GM19238 (cell line): ENCODE measurements around the gene TTC34.
"Not testable (repeated sequence)": the region's sequence is repeated elsewhere in the genome, so short reads cannot be mapped to it uniquely, and the experiment has no call there.

ENCODE experiments used
- DNase-seq: peaks from one replicate; pipeline ENCODE4 v3.0.0; 2011; ENCODE audit warnings: low spot score; ENCODE audit not compliant: insufficient read length

TTC34 gene

DNA sequence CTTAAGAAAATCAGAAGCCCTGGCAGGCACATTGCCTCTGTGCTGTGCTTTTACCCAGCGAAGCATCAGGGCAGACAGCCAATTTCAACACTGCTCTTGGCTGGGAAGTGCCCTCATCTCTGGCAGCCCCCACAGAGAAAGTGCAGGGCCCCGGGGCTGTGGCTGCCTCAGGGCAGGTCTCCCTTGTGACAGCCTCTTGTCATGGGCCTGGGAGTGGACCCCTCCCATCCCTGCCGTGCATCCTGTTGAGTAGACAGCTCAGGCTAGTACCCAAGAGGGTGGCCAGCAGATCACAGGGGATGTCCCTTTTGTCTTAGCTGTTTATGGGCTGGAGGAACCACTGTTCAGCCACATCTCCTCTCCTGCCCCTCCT is 23.3 kb downstream of the TTC34 start:
- no peak for DNase-seq

DNA sequence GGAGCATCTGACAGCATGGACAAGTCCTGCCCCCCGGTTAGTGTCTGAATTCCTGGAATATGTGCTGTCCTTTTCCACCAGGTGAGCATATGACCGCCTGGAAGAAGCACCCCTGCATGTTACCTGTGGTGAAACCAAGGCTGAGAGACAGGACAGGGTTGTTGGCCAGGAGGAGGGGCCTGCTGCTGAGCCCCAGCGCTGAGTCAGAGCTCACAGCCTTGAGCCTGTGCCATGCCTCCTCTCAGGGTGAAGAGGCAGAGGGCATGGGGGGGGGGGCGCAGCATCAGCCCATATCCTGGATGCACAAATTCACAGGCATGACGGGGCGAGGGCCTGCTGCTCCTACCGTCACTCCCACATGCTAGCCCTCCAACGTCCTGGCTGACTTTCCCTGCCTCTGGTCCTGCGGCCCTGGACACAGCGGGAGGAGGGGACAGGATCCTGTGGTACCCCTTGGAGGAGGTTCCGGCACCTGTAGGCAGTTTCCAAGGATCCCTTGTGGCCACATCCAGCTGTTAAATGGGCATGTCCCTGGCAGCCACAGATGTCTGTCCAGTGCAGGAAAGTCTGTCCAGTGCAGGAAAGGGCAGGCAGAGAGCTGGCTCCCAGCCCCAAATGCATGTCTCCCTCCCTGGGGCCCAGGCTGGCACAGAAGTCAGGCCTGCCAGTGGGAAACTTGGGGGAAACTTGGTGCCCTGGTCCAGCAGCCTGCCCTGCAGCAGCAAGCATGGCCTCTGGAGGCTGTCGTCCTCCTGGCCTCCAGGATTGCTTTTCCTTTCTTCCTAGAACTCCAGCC is 23.9 kb downstream of the TTC34 start:
- no peak for DNase-seq

DNA sequence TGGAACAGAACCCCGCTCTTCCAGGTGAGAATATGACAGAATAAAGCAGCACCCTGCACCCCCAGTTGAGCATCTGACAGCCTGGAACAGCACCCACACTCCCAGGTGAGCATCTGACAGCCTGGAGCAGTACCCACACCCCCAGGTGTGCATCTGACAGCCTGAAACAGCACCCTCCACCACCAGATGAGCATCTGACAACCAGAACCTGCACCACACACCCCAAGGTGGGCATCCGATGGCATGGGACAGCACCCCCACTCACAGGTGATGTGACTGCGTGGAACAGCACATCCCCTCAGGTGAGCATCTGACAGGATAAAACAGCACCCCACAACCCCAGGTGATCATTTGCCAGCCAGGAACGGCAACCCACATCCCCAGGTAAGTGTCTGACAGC is 26.2 kb downstream of the TTC34 start:
- DNase-seq: not testable (repeated sequence)

DNA sequence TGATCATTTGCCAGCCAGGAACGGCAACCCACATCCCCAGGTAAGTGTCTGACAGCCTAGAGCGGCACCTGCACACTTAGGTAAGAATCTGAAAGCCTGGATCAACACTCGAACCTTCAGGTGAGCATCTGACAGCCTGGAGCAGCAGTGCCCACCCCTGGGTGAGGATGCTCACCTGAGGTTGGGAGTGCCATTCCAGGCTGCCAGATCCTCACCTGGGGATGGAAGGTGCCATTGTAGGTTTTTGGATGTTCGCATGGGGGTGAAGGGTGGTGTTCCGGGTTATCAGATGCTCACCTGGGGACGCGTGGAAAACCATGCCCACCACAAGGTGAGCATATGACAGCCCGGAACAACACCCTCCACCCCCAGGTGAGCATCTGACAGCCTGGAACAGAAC is 33.4 kb downstream of the TTC34 start:
- DNase-seq: not testable (repeated sequence)

DNA sequence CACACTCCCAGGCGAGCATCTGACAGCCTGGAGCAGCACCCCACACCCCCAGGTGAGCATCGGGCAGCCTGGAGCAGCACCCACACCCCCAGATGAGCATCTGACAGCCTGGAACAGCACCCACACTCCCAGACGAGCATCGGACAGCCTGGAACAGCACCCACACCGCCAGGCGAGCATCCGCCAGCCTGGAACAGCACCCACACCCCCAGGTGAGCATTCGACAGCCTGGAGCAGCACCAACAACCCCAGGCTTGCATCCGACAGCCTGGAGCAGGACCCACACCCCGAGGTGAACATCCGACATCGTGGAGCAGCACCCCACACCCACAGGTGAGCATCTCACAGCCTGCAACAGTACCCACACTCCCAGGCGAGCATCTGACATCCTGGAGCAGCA is 42.1 kb downstream of the TTC34 start:
- not testable (repeated sequence) for DNase-seq

DNA sequence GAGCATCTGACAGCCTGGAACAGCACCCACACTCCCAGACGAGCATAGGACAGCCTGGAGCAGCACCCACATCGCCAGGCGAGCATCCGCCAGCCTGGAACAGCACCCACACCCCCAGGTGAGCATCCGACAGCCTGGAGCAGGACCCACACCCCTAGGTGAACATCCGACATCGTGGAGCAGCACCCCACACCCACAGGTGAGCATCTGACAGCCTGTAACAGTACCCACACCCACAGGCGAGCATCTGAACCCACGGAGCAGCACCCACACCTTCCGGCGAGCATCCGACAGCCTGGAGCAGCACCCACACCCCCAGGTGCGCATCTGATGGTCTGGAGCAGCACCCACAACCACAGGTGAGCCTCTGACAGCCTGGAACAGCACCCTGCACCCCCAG is 44.0 kb downstream of the TTC34 start:
- not testable (repeated sequence) for DNase-seq

DNA sequence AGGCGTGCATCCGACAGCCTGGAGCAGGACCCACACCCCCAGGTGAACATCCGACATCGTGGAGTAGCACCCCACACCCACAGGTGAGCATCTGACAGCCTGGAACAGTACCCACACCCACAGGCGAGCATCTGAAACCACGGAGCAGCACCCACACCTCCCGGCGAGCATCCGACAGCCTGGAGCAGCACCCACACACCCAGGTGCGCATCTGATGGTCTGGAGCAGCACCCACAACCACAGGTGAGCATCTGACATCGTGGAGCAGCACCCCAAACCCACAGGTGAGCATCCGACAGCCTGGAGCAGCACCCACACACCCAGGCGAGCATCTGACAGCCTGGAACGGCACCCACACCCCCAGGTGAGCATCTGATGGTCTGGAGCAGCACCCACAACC is 46.1 kb downstream of the TTC34 start:
- DNase-seq: not testable (repeated sequence)

DNA sequence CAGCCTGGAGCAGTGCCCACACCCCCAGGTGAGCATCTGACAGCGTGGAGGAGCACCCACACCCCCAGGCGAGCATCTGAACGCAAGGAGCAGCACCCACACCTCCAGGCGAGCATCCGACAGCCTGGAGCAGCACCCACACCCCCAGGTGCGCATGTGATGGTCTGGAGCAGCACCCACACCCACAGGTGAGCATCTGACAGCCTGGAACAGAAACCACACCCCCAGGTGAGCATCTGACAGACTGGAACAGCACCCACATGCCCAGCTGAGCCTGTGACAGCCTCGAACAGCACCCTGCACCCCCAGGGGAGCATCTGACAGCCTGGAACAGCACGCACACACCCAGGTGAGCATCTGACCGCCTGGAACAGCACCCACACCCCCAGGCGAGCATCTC is 46.9 kb downstream of the TTC34 start:
- DNase-seq: not testable (repeated sequence)

DNA sequence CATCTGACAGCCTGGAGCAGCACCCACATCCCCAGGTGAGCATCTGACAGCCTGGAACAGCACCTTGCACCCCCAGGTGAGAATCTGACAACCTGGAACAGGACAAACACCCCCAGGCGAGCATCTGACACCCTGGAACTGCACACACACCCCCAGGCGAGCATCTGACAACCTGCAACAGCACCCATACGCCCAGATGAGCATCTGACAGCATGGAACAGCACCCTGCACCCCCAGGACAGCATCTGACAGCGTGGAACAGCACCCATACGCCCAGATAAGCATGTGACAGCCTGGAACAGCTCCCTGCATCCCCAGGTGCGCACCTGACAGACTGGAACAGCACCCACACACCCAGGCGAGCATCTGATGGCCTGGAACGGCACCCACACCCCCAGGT is 49.0 kb downstream of the TTC34 start:
- not testable (repeated sequence) for DNase-seq

DNA sequence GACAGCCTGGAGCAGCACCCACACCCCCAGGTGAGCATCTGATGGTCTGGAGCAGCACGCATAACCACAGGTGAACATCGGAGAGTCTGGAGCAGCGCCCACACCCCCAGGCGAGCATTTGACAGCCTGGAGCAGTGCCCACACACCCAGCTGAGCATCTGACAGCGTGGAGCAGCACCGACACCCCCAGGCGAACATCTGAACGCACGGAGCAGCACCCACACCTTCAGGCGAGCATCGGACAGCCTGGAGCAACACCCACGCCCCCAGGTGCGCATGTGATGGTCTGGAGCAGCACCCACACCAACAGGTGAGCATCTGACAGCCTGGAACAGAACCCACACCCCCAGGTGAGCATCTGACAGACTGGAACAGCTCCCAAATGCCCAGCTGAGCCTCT is 49.6 kb downstream of the TTC34 start:
- DNase-seq: not testable (repeated sequence)

DNA sequence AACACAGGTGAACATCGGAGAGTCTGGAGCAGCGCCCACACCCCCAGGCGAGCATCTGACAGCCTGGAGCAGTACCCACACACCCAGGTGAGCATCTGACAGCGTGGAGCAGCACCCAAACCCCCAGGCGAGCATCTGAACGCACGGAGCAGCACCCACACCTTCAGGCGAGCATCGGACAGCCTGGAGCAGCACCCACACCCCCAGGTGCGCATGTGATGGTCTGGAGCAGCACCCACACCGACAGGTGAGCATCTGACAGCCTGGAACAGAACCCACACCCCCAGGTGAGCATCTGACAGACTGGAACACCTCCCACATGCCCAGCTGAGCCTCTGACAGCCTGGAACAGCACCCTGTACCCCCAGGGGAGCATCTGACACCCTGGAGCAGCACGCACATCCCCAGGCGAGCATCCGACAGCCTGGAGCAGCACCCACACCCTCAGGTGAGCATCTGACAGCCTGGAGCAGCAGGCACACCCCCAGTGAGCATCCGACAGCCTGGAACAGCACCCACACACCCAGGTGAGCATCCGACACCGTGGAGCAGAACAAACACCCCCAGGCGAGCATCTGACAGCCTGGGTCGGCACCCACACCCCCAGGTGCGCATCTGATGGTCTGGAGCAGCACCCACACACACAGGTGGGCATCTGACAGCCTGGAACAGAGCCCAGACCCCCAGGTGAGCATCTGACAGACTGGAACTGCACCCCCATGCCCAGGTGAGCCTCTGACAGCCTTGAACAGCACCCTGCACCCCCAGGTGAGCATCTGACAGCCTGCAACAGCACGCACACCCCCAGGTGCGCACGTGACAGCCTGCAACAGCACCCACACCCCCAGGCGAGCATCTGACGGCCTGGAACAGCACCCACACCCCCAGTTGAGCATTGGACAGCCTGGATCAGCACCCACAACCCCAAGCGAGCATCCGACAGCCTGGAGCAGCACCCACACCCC is 50.4 kb downstream of the TTC34 start:
- not testable (repeated sequence) for DNase-seq

DNA sequence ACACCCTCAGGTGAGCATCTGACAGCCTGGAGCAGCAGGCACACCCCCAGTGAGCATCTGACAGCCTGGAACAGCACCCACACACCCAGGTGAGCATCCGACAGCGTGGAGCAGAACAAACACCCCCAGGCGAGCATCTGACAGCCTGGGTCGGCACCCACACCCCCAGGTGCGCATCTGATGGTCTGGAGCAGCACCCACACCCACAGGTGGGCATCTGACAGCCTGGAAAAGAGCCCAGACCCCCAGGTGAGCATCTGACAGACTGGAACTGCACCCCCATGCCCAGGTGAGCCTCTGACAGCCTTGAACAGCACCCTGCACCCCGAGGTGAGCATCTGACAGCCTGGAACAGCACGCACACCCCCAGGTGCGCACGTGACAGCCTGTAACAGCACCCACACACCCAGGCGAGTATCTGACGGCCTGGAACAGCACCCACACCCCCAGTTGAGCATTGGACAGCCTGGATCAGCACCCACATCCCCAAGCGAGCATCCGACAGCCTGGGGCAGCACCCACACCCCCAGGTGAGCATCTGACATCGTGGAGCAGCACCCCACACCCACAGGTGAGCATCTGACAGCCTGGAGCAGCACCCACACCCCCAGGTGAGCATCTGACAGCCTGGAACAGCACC is 51.3 kb downstream of the TTC34 start:
- not testable (repeated sequence) for DNase-seq

DNA sequence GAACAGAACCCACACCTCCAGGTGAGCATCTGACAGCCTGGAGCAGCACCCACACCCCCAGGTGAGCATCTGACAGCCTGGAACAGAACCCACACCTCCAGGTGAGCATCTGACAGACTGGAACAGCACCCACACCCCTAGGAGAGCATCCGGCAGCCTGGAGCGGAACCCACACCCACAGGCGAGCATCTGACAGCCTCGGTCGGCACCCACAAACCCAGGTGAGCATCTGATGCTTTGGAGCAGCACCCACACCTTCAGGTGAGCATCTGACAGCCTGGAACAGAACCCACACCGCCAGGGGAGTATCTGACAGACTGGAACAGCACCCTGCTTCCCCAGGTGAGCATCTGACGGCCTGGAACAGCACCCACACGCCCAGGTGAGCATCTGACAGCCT is 52.9 kb downstream of the TTC34 start:
- DNase-seq: not testable (repeated sequence)

DNA sequence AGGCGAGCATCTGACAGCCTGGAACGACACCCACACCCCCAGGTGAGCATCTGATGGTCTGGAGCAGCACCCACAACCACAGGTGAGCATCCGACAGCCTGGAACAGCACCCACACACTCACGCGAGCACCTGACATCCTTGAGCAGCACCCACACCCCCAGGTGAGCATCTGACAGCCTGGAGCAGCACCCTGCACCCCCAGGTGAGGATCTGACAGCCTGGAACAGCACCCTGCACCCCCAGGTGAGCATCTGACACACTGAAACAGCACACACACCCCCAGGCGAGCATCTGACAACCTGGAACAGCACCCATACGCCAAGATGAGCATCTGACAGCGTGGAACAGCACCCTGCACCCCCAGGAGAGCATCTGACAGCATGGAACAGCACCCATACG is 106.7 kb downstream of the TTC34 start:
- DNase-seq: not testable (repeated sequence)

DNA sequence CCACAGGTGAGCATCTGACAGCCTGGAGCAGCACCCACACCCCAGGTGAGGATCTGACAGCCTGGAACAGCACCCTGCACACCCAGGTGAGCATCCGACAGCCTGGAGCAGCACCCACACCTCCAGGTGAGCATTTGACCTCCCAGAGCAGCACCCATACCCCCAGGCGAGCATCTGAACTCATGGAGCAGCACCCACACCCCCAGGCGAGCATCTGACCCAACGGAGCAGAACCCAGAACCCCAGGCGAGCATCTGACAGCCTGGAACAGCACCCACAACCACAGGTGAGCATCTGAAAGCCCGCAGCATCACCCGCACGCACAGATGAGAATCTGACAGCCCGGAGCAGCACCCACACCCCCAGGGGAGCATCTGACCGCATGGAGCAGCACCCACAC is 111.3 kb downstream of the TTC34 start:
- not testable (repeated sequence) for DNase-seq

DNA sequence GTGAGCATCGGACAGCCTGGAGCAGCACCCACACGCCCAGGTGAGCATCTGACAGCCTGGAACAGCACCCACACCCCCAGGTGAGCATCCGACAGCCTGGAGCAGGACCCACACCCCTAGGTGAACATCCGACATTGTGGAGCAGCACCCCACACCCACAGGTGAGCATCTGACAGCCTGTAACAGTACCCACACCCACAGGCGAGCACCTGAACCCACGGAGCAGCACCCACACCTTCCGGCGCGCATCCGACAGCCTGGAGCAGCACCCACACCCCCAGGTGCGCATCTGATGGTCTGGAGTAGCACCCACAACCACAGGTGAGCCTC is 113.2 kb downstream of the TTC34 start:
- DNase-seq: not testable (repeated sequence)

DNA sequence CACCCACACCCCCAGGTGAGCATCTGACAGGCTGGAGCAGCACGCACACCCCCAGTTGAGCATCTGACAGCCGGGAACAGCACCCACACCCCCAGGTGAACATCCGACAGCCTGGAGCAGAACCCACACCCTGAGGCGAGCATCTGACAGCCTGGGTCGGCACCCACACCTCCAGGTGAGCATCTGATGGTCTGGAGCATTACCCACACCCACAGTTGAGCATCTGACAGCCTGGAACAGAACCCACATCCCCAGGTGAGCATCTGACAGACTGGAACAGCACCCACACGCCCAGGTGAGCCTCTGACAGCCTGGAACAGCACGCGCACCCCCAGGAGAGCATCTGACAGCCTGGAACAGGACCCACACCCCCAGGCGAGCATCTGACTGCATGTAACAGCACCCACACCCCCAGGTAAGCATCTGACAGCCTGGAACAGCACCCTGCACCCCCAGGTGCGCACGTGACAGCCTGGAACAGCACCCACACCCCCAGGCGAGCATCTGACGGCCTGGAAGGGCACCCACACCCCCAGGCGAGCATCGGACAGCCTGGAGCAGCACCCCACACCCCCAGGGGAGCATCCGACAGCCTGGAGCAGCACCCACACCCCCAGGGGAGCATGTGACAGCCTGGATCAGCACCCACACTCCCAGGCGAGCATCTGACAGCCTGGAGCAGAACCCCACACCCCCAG is 113.7 kb downstream of the TTC34 start:
- not testable (repeated sequence) for DNase-seq

DNA sequence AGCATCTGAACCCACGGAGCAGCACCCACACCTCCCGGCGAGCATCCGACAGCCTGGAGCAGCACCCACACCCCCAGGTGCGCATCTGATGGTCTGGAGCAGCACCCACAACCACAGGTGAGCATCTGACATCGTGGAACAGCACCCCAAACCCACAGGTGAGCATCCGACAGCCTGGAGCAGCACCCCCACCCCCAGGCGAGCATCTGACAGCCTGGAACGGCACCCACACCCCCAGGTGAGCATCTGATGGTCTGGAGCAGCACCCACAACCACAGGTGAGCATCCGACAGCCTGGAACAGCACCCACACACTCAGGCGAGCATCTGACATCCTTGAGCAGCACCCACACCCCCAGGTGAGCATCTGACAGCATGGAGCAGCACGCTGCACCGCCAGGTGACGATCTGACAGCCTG is 114.3 kb downstream of the TTC34 start:
- DNase-seq: not testable (repeated sequence)

DNA sequence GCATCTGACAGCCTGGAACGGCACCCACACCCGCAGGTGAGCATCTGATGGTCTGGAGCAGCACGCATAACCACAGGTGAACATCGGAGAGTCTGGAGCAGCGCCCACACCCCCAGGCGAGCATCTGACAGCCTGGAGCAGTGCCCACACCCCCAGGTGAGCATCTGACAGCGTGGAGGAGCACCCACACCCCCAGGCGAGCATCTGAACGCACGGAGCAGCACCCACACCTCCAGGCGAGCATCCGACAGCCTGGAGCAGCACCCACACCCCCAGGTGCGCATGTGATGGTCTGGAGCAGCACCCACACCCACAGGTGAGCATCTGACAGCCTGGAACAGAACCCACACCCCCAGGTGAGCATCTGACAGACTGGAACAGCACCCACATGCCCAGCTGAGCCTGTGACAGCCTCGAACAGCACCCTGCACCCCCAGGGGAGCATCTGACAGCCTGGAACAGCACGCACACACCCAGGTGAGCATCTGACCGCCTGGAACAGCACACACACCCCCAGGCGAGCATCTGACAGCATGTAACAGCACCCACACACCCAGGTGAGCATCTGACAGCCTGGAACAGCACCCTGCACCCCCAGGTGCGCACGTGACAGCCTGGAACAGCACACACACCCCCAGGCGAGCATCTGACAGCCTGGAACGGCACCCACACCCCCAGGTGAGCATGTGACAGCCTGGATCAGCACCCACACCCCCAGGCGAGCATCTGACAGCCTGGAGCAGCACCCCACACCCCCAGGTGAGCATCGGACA is 115.2 kb downstream of the TTC34 start:
- not testable (repeated sequence) for DNase-seq

DNA sequence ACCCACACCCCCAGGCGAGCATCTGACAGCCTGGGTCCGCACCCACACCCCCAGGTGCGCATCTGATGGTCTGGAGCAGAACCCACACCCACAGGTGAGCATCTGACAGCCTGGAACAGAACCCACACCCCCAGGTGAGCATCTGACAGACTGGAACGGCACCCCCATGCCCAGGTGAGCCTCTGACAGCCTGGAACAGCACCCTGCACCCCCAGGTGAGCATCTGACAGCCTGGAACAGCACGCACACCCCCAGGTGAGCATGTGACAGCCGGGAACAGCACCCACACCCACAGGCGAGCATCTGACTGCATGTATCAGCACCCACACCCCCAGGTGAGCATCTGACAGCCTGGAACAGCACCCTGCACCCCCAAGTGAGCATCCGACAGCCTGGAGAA is 115.8 kb downstream of the TTC34 start:
- DNase-seq: not testable (repeated sequence)
